Measurements from ENCODE around the gene EPHA7.

EPHA7 gene

GRCh38 chr6:93419304-93420162 lies at the start of gene EPHA7:
Gene EPHA7, minus strand, starts transcription at chr6:93419559. Its CDS starts 218 bp downstream, at chr6:93419341.
- no peak for DNase-seq (ENCODE audit: low spot score)

- no peak for DNase-seq (ENCODE audit: low spot score)
Observed at GRCh38 chr6:93468291-93468690, 48.9 kb upstream of the EPHA7 start.

- DNase-seq (ENCODE audit: low spot score) = no peak
Observed at GRCh38 chr6:93454533-93454932, 35.2 kb upstream of the EPHA7 start.

- DNase-seq (ENCODE audit: low spot score) = no peak
Observed at GRCh38 chr6:93453956-93454355, 34.6 kb upstream of the EPHA7 start.

- DNase-seq (ENCODE audit: low spot score) = no peak
Observed at GRCh38 chr6:93447874-93448273, 28.5 kb upstream of the EPHA7 start.

GRCh38 chr6:93437491-93437890 lies 18.1 kb upstream of the EPHA7 start:
- no peak for DNase-seq (ENCODE audit: low spot score)

- DNase-seq (ENCODE audit: low spot score) = no peak
Observed at GRCh38 chr6:93433592-93433991, 14.2 kb upstream of the EPHA7 start.

GRCh38 chr6:93424303-93425064 lies 5.1 kb upstream of the EPHA7 start:
- no peak for DNase-seq (ENCODE audit: low spot score)

GRCh38 chr6:93423542-93423941 lies 4.2 kb upstream of the EPHA7 start:
- peak; percentile 26 for DNase-seq (ENCODE audit: low spot score)

- DNase-seq (ENCODE audit: low spot score) = no peak
Observed at GRCh38 chr6:93420163-93420795, 920 bp upstream of the EPHA7 start.

GRCh38 chr6:93418408-93419303 lies 703 bp downstream of the EPHA7 start:
- no peak for DNase-seq (ENCODE audit: low spot score)

GRCh38 chr6:93418033-93418407 lies 1.3 kb downstream of the EPHA7 start:
- no peak for DNase-seq (ENCODE audit: low spot score)

GRCh38 chr6:93417421-93418013 lies 1.8 kb downstream of the EPHA7 start:
- no peak for DNase-seq (ENCODE audit: low spot score)

- DNase-seq (ENCODE audit: low spot score) = no peak
Observed at GRCh38 chr6:93416571-93417420, 2.6 kb downstream of the EPHA7 start.

- no peak for DNase-seq (ENCODE audit: low spot score)
Observed at GRCh38 chr6:93413190-93413589, 6.2 kb downstream of the EPHA7 start.

GRCh38 chr6:93412452-93412851 lies 6.9 kb downstream of the EPHA7 start:
- DNase-seq (ENCODE audit: low spot score) = no peak

- no peak for DNase-seq (ENCODE audit: low spot score)
Observed at GRCh38 chr6:93407186-93407585, 12.2 kb downstream of the EPHA7 start.

- no peak for DNase-seq (ENCODE audit: low spot score)
Observed at GRCh38 chr6:93403390-93403789, 16.0 kb downstream of the EPHA7 start.

GRCh38 chr6:93398723-93399122 lies 20.6 kb downstream of the EPHA7 start:
- DNase-seq (ENCODE audit: low spot score) = no peak

- no peak for DNase-seq (ENCODE audit: low spot score)
Observed at GRCh38 chr6:93394471-93394870, 24.9 kb downstream of the EPHA7 start.

Data from SW480 (cell line).